Pancreas (tissue), 10 donors: ENCODE data around the gene C12orf56. TPM values are rescaled to one million over a fixed set of nuclear protein-coding genes. Genes with fewer than 3 reads are reported as not detected.
"Not testable (repeated sequence)": the region's sequence is repeated elsewhere in the genome, so short reads cannot be mapped to it uniquely, and the experiment has no call there.

ENCODE experiments used
- ATAC-seq, 4 donors: fragments of 200-7000 bp; cut with Tn5 transposase; one replicate each; pipeline versions ENCODE4 v1.8.0 to v1.9.1; 2020; ENCODE audit warnings: mild to moderate bottlenecking in 4 of 4, moderate library complexity in 4 of 4
- DNase-seq, 6 donors: peaks; one replicate each; pipeline ENCODE4 v3.0.0-alpha.2; 2020
- FAIRE-seq: peaks from 2 replicates; lab custom pipeline; 2012; peaks lifted over from hg19 to GRCh38; lab: Jason Lieb, UNC
- H3K27ac ChIP-seq, 4 donors: fragments of 200-600 bp; sonication (generic); 1 replicate in 3 of 4; 2 replicates in 1 of 4; pipeline versions ENCODE4 v1.5.0 to v1.8.0; 2020
- H3K27me3 ChIP-seq, 4 donors: fragments of 200-600 bp; one replicate each; pipeline ENCODE4 v1.8.0; 2021
- H3K36me3 ChIP-seq, 3 donors: fragments of 200-600 bp; sonication (generic) in 1 of 3; one replicate each; pipeline versions ENCODE4 v1.5.0 to v1.8.0; 2020 to 2021
- H3K4me1 ChIP-seq, 3 donors: fragments of 200-600 bp; one replicate each; pipeline ENCODE4 v1.8.0; 2021
- H3K4me3 ChIP-seq, 4 donors: fragments of 200-600 bp; sonication (generic) in 2 of 4; one replicate each; pipeline versions ENCODE4 v1.5.0 to v1.8.0; 2020 to 2021
- H3K9me3 ChIP-seq, 4 donors: fragments of 200-600 bp; one replicate each; pipeline ENCODE4 v1.8.0; 2021
- WGBS, 2 donors: extraction: QIAGEN DNeasy Blood & Tissue Kit; methylation state at CpG; one replicate each; pipeline ENCODE4 v1.1.7; 2013; 5-methylcytosine and 5-hydroxymethylcytosine counted together
- intact Hi-C, 3 donors: fragments of 100-400 bp; cut with DNase I; formaldehyde crosslinking; loops; one replicate each; pipeline versions ENCODE4 v1.11.1 to v1.14.2; 2022
- polyA plus RNA-seq, 2 donors: library from polyadenylated mRNA; stranded (reverse); fragments of 200-250 nt; gene quantifications; one replicate each; pipeline ENCODE4 v1.2.3, GENCODE V29; 2013
- total RNA-seq, 6 donors: library from RNA; stranded (reverse); fragmentation: NEBNext Ultra II Directional in 4 of 6; extraction: Animal tissue kit (Norgen Biotek cat#: 25700) in 4 of 6; gene quantifications; one replicate each; pipeline versions ENCODE4 v1.2.1 to v1.2.4, GENCODE V29; 2021 to 2023
- TF ChIP-seq, protein P1 (sequence below), 4 donors: fragments of 200-600 bp; sonication (generic) in 3 of 4; IDR thresholded peaks; one replicate each; pipeline versions ENCODE4 v1.5.0 to v1.8.0; 2021; ENCODE audit warnings: antibody characterized with exemption in 4 of 4
- donor health status: healthy with polysubstance abuse.
- donor health status: DM: no; HTN: no; CAD: no; lungs with moderate emphysema.
- donor health status: DM: no; HTN: no; CAD: no.
- donor health status: control.
- donor health status: control.
- donor health status: Bipolar disorder and iron deficiency.
- donor health status: DM: yes; HTN: yes; CAD: no.
- donor health status: DM: no; HTN: no; CAD: no.
- donor health status: DM: no; HTN: no; CAD: no.
- donor health status: DM: yes; HTN: yes; CAD: no.

The C12orf56 gene
- total and polyA plus RNA-seq, 8 donors: 0.19 TPM; not detected in 7

DNA sequence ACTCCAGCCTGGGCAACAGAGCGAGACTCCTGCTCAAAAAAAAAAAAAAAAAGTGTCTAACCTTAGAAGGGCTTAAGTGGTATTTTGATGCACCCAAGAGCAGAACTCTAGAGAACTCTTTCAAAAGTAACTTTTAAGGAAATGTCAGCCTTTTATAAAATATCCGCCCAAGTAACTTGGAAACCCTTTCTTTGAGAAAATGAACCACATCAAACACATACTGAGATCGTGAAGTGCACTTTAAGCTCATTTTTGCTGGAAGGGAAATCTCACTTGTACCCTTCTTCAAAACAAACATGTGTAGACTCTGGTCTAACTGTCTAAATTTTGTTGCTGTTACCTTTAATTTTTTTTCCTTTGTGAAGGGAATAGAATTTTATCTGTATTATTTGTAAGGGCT is 5.5 kb downstream of the C12orf56 start:
- intact Hi-C loops: no loop called here
- H3K27me3 ChIP-seq: peaks cover 0 to 4% (median 0%) of the 10 kb centered on the region in 4 donors
- TF ChIP-seq, protein P1, sequence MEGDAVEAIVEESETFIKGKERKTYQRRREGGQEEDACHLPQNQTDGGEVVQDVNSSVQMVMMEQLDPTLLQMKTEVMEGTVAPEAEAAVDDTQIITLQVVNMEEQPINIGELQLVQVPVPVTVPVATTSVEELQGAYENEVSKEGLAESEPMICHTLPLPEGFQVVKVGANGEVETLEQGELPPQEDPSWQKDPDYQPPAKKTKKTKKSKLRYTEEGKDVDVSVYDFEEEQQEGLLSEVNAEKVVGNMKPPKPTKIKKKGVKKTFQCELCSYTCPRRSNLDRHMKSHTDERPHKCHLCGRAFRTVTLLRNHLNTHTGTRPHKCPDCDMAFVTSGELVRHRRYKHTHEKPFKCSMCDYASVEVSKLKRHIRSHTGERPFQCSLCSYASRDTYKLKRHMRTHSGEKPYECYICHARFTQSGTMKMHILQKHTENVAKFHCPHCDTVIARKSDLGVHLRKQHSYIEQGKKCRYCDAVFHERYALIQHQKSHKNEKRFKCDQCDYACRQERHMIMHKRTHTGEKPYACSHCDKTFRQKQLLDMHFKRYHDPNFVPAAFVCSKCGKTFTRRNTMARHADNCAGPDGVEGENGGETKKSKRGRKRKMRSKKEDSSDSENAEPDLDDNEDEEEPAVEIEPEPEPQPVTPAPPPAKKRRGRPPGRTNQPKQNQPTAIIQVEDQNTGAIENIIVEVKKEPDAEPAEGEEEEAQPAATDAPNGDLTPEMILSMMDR (IDR thresholded peaks at IDR 0.05): no peak
- no peak for ATAC-seq
- H3K27ac ChIP-seq: no peak overlapping the region
- H3K4me3 ChIP-seq: no peak overlapping the region
- no peaks in the 10 kb centered on the region for H3K36me3 ChIP-seq
- WGBS, 2 donors: 92 to 95% methylated on average over 3 of the region's 3 CpGs
- DNase-seq: no peak
- no peaks in the 10 kb centered on the region for H3K4me1 ChIP-seq
- no peaks in the 10 kb centered on the region for H3K9me3 ChIP-seq
- no peak for FAIRE-seq

DNA sequence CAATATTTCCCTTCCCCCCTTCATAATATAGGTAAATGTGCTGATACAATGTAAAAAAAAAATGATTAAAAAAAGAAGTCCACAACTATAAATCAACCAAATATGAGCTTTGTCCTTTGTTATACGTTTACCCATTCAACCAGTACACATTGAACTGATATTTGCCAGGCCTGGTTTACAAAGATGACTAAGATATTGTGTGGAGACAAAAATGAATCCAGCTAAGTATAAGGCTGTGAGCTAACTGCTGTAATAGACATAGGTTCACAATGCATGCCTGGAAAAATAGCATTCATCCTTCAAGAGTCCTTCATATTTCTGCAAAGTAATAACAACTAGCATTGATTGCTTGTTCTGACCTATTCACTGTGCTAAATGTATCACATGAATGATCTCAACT is 6.9 kb downstream of the C12orf56 start:
- no peak overlapping the region for H3K27ac ChIP-seq
- no peak for ATAC-seq
- intact Hi-C loops: no loop called here
- H3K27me3 ChIP-seq: no peaks in the 10 kb centered on the region
- no peak overlapping the region for H3K4me3 ChIP-seq
- no peak for FAIRE-seq
- H3K4me1 ChIP-seq: no peaks in the 10 kb centered on the region
- DNase-seq: no peak
- no peaks in the 10 kb centered on the region for H3K9me3 ChIP-seq
- 73 to 85% methylated on average over 1 of the region's 1 CpG for WGBS, 2 donors
- TF ChIP-seq, protein P1 (IDR thresholded peaks at IDR 0.05): no peak
- H3K36me3 ChIP-seq: no peaks in the 10 kb centered on the region

DNA sequence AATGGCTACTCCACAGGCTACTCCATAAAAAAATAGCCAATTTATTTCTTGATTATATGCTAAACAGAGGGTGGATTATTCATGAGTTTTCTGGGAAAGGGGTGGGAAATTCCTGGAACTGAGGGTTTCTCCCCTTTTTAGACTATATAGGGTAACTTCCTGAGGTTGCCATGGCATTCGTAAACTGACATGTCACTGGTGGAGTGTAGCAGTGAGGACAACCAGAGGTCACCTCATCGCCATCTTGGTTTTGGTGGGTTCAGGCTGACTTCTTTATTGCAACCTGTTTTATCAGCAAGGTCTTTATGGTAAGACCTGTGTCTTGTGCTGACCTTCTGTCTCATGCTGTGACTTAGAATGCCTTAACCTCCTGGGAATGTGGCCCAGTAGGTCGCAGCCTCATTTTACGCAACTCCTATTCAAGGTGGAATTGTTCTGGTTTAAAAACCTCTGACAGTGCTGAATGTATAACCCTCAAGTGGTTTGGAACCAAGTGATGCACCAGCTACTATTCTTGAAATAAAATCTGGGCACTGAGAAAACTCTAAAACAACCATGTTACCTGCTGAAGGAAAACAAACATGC is 27.7 kb downstream of the C12orf56 start:
- DNase-seq (no peak), FAIRE-seq (no peak), ATAC-seq (no peak)
- 89 to 91% methylated on average over 4 of the region's 4 CpGs for WGBS, 2 donors
- no peak overlapping the region for H3K4me3 ChIP-seq
- intact Hi-C loops: no loop called here
- no peaks in the 10 kb centered on the region for H3K27me3 ChIP-seq
- no peaks in the 10 kb centered on the region for H3K36me3 ChIP-seq
- no peaks in the 10 kb centered on the region for H3K4me1 ChIP-seq
- TF ChIP-seq, protein P1 (IDR thresholded peaks at IDR 0.05): no peak
- H3K27ac ChIP-seq: no peak overlapping the region
- no peaks in the 10 kb centered on the region for H3K9me3 ChIP-seq

DNA sequence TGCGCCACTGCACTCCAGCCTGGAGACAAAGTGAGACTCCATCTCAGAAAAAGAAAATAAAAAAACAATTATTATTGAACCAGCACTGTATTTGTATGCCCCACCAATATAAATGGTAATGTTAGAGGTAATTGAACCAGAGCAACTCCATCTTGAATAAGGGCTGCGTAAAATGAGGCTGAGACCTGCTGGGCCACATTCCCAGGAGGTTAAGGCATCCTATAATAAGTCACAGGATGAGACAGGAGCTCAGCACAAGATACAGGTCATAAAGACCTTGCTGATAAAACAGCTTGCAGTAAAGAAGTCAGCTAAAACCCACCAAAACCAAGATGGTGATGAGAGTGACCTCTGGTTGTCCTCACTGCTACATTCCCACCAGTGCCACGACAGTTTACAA is 29.4 kb downstream of the C12orf56 start:
- ATAC-seq, H3K27me3 ChIP-seq, H3K4me1 ChIP-seq, H3K4me3 ChIP-seq, H3K27ac ChIP-seq, H3K36me3 ChIP-seq, DNase-seq, intact Hi-C loops, H3K9me3 ChIP-seq, FAIRE-seq: not testable (repeated sequence)
- WGBS, 2 donors: 92 to 93% methylated on average over 3 of the region's 3 CpGs

DNA sequence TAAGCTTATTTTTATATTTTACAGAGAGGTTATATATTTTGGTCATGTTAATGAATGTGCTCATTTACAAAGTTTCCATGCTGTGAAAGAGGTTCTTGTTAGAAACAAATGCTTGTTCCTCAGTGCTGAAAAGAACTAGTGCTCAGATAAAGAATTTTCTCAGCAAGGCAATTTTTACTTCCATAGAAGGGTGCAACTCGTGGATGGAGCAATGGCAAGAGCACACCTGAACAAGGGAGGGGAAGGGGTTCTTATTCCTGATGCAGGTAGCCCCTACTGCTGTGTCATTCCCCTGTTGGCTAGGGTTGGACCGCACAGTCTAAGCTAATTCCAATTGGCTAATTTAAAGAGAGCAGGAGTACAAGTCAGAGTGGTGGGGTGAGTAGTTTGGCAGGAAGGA is 34.3 kb downstream of the C12orf56 start:
- H3K36me3 ChIP-seq, H3K27me3 ChIP-seq, H3K4me3 ChIP-seq, DNase-seq, H3K27ac ChIP-seq, ATAC-seq, FAIRE-seq, intact Hi-C loops, H3K9me3 ChIP-seq, H3K4me1 ChIP-seq: not testable (repeated sequence)
- 77 to 80% methylated on average over 2 of the region's 2 CpGs for WGBS, 2 donors

DNA sequence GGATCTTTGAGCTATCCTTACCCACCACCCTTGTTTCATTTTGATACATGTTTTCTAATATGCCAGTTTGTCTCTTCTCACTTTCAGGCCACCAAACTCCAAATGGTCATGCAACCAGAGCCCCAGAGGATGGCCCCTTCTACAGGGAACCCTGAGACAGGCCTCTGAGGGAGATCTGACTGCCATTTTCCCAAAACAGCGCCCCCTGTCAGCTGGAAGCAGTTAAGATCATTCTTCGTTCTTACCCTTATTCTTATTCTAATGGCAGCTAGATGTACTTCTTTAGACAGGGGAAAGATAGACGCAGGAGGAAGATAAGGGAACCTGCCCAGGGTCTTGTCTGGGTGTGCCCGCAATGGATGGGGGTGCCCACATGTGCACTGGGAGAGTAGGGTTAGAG is 38.4 kb downstream of the C12orf56 start:
- Histone ChIP-seq H3K27ac (no peak overlapping the region), H3K4me3 (no peak overlapping the region), H3K27me3 (no peaks in the 10 kb centered on the region), H3K4me1 (no peaks in the 10 kb centered on the region), H3K9me3 (no peaks in the 10 kb centered on the region), H3K36me3 (no peaks in the 10 kb centered on the region)
- TF ChIP-seq, protein P1 (IDR thresholded peaks at IDR 0.05): no peak
- intact Hi-C loops: no loop called here
- FAIRE-seq (no peak), ATAC-seq (no peak), DNase-seq (no peak)
- 58 to 66% methylated on average over 4 of the region's 4 CpGs for WGBS, 2 donors
